GM18517 (cell line): ENCODE measurements around the gene PNPLA6.

Source experiments
- ATAC-seq: cut with Tn5 transposase; IDR thresholded peaks from one replicate; pipeline ENCODE4 v1.9.1; 2021; ENCODE audit warnings: mild to moderate bottlenecking, moderate library complexity; ENCODE audit not compliant: unreplicated experiment

Gene PNPLA6

DNA sequence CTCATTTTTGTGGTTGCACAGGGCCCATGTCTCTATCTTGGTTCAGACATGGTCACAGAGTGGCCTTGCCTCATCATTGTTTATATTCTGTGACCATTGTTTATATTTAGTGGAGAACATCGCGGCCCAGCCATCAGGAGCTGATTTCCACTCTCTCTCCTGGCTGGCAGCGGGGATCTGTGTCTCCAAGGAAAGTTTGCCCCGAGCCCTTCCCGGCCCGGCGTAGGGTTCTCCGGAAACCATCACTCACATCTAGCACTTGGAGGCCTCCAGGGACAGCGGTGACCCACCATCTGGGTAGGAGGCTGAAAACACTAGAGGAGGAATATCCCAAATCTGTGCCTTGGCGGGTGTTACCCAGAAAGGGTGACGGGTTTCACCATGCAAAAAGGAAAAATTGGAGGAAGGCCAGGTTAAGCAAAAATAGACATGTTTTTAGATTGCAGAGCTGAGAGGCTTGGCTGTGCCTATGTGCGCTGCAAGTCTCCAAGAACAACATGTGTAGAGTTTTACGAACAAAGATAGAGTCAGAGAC is 20.3 kb upstream of the PNPLA6 start:
- ATAC-seq, result no peak

DNA sequence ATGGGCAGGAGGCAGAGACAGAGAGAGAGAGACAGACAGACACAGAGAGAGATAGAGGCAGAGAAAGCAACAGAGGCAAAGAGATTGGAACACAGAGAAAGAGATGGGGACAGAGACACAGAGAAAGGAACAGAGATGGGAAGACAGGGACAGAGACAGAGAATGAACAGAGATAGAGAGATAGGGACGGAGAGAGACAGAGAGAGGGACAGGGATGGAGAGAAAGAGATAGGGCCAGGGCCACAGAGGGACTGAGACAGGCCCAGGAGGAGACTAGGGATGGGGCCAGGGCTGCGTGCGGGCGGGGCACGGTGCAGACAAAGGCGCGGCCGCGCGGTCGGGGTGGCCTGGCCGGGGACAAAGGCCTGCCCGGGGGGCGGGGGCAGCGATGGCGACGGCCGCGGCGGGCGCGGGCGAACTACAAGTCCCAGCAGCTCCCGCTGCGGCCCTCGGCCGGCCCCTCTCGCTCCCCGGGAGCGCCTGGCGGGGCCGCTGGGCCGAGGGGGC is 19.8 kb upstream of the PNPLA6 start, which contains the start of gene ZNF358:
TSS of gene ZNF358 (plus strand) at position 459 of the 507 bp plus-strand sequence. CDS start 3,140 bp downstream, outside the sequence.
- ATAC-seq, result no peak

DNA sequence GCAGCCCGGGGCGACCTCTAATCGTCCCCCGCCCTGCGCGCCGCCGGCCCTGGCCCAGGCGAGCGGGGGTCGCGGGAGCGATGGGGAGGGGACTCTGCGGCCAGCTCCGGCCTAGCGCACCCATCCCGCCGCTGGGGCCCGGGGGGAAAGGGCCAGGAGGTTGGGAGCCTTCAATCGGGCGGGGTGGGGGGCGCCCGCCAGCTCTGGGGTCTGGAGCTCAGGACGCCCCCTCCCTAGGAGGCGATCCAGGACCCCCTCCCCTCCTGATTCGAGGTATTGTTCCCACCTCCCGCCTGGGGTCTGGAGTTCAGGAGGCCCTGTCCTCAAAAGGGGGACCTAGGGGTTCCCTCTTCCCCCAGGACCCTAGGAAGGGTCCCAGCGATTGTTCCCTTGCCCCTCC is 19.2 kb upstream of the PNPLA6 start:
- no peak for ATAC-seq

DNA sequence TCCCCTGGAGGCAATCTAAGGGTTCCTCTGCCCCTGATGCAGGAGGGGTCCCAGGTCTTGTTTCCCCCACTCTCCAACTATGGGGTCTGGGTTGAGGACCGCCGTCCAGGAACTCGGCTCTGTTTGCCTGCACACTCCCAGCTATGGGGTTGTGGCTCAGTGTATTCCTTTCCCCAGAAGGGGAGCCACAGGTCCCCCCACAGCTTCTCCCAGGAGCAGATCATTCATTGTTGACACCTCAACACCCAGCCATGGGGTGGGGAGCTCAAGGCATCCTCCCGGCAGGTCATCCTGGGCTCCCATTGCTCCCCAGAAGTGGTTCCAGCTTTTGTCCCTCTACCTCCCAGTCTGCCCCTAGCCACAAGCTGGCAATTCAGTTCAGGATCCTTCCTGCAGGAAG is 18.6 kb upstream of the PNPLA6 start:
- ATAC-seq, result no peak

DNA sequence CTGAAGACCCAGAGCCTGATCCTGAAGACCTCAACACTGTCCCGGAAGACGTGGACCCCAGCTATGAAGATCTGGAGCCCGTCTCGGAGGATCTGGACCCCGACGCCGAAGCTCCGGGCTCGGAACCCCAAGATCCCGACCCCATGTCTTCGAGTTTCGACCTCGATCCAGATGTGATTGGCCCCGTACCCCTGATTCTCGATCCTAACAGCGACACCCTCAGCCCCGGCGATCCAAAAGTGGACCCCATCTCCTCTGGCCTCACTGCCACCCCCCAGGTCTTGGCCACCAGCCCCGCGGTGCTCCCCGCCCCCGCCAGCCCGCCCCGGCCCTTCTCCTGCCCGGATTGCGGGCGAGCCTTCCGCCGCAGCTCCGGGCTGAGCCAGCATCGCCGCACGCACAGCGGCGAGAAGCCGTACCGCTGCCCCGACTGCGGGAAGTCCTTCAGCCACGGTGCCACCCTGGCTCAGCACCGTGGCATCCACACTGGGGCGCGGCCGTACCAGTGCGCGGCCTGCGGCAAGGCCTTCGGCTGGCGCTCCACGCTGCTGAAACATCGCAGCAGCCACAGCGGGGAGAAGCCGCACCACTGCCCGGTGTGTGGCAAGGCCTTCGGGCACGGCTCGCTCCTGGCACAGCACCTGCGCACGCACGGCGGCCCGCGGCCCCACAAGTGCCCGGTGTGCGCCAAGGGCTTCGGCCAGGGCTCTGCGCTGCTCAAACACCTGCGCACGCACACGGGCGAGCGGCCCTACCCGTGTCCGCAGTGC is 16.0 kb upstream of the PNPLA6 start:
- no peak for ATAC-seq

DNA sequence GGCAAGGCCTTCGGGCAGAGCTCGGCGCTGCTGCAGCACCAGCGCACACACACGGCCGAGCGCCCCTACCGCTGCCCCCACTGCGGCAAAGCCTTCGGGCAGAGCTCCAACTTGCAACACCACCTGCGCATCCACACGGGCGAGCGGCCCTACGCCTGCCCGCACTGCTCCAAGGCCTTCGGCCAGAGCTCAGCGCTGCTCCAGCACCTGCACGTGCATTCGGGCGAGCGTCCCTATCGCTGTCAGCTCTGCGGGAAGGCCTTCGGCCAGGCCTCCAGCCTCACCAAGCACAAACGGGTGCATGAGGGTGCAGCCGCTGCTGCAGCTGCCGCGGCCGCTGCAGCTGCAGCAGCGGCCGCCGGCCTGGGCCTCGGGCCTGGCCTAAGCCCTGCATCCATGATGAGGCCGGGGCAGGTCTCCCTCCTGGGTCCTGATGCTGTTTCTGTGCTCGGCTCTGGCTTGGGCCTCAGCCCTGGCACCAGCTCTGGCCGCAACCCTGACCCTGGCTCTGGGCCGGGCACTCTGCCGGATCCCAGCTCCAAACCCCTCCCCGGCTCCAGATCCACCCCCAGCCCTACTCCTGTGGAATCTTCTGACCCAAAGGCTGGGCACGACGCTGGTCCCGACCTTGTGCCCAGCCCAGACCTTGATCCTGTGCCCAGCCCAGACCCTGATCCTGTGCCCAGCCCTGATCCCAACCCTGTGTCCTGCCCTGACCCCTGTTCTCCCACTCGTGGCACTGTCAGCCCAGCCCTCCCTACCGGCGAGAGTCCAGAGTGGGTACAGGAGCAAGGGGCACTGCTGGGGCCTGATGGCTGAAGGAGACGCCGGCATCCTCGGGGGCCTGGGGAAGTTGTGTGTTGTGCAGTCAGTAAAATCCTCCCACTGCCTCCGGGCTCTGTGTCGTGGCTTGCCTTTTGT is 15.1 kb upstream of the PNPLA6 start:
- ATAC-seq, result no peak

DNA sequence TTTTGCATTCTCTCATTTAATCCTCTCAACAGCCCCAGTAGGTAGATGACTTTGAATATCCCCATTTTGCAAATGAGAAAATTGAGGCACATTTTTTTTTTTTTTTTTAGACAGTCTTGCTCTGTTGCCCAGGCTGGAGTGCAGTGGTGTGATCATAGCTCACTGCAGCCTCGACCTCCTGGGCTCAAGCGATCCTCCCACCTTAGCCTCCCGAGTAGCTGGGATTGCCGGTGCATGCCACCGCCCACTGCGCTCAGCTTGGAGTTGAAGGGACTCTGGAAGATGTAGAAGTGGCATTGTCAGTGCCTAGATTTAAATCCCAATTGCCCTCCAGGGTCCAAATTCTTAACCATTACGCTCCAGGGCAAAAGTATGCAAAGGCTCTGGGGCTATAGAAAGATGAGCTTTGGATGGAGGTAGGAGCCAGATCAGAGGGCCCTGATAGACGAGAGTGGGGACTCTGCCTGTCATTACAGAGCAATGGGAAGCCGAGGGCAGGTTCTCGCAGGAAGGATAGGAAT is 13.9 kb upstream of the PNPLA6 start:
- no peak for ATAC-seq

DNA sequence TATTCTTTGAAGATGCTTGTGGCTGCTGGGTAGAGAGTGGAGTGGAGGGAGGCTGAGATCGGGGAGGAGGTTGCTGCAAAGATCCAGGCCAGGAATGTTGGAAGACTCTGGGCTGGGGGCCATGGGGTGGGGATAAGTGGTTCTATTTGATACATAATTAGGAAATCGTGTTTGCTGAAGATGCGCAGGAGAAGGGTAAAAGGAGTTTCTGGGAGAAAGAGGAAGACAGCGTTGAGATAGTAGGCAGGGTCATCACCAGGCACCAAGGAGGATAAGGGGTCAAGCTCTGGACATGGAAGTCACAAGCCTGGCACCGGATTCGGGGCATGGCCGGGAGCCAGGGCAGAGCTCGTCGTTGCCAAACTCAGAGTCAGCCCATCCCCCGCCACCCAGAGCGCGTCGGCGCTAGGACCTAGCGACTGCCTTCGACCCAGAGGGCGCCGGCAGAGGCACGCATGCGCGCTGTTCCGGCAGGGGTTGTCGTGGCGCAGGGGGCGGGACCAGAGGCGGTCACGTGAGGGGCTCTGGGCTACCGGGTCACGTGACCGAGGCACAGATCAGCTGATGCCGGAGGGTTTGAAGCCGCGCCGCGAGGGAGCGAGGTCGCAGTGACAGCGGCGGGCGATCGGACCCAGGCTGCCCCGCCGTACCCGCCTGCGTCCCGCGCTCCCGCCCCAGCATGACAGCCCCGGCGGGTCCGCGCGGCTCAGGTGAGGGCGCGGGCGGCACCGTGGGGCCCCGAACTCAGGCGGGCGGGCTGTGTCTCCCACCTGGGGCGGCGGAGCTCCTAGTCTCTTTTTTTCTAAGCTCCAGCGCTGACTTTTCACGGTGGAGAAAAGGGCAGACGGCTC is 13.2 kb upstream of the PNPLA6 start, which contains the start of gene MCOLN1:
TSS of gene MCOLN1 (plus strand) at position 553 of the 851 bp plus-strand sequence. CDS start at position 680, 127 bp downstream.
- peak; percentile 86 for ATAC-seq

DNA sequence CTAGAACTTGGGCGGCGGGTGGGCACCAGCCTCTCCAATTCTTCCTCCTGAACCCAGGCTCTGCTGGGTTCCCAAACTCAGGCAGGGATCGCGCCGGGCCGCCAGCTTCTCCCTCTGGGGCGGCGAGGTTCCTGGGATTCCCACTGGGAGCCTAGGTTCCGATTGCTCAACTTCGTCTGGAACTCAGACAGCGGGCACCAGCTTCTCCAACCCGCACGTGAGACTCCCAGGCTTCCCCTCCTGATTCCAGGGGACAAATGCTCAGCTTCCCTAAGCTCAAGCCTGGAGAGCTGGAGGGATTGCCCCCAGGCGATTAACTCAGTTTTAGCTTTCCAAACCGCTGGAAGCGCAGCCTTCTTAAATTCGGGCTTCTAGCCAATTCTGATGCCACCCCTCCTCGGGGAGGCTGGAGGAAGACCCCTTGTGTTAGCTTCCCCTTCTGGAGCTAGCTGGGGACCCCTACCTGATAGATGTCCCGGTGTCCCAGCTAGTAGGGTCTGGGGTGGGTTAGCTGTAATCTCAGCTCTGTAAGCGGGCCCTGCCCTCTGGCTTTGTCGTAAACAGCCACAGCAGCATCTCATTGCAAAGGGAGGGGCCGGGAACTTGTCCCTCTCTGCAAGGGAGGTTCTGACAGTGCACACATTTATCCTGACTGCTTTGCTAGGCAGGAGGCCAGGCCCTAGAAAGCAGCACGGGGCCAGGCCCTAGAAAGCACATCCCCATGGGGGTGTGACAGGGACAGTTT is 12.4 kb upstream of the PNPLA6 start:
- no peak for ATAC-seq

DNA sequence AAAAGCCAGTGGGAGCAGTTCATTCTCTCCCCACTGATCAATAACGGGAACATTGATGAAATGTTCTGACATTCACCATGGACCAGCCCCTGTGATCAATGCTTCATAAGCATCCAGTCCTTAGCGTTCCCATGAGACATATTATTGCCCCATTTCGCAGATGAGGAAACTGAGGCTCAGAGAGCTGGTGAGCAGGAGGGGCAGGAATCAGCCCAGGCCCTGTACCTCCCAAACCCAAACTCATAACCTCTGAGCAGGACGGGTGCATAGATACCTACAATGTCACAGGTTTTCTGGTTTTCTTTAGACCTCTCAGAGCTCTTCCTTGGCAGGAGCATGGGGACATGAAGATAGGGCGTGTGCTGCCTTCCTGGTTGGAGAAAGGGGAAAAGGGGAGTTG is 11.0 kb upstream of the PNPLA6 start:
- ATAC-seq, result no peak

DNA sequence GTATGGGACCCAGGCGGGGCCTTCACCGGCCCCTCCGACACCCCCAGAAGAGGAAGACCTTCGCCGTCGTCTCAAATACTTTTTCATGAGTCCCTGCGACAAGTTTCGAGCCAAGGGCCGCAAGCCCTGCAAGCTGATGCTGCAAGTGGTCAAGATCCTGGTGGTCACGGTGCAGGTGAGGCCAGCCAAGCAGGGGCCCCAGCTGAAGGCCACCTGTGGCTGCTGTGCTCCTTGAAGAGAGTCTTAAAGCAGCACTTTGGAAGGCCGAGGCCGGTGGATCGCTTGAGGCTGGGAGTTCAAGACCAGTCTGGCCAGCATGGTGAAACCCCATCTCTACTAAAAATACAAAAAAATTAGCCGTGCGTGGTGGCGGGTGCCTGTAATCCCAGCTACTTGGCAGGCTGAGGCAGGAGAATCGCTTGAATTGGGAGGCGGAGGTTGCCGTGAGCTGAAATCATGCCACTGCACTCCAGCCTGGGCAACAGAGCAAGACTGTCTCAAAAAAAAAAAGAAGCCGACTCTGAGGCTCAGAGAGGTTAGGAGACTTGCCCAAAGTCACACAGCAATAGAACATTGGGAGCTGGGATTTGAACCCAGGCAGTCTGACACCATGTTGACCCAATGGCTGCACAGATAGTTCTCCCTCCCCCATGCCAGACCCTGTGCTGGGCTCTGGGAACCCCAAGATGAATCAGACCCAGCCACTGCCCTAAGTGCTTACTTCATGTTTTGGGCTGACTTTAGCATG is 10.4 kb upstream of the PNPLA6 start:
- ATAC-seq, result no peak

DNA sequence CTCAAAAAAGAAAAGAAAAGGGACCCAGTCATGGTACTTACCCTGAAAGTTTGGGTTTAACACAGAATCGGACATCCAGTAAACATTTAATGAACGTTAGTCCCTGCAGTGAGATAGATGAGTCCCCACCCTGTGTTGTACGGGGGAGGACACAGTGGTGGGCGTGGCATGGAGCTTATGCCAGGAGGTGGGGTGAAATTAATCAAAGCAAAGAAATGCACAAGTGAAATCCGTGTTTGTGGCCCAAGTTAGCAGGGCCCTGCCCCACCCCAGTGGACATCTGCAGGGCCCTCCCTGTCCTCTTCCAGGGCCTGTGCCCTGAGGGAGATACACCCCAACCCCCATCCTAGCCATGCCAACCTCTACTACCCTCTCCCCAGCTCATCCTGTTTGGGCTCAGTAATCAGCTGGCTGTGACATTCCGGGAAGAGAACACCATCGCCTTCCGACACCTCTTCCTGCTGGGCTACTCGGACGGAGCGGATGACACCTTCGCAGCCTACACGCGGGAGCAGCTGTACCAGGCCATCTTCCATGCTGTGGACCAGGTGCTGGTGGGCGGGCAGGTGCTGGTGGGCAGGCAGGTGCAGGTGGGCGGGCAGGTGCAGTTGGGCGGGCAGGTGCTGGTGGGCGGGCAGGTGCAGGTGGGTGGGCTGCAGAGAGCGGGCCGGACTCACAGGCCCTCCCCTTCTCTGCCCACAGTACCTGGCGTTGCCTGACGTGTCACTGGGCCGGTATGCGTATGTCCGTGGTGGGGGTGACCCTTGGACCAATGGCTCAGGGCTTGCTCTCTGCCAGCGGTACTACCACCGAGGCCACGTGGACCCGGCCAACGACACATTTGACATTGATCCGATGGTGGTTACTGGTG is 9.2 kb upstream of the PNPLA6 start:
- ATAC-seq, result no peak

DNA sequence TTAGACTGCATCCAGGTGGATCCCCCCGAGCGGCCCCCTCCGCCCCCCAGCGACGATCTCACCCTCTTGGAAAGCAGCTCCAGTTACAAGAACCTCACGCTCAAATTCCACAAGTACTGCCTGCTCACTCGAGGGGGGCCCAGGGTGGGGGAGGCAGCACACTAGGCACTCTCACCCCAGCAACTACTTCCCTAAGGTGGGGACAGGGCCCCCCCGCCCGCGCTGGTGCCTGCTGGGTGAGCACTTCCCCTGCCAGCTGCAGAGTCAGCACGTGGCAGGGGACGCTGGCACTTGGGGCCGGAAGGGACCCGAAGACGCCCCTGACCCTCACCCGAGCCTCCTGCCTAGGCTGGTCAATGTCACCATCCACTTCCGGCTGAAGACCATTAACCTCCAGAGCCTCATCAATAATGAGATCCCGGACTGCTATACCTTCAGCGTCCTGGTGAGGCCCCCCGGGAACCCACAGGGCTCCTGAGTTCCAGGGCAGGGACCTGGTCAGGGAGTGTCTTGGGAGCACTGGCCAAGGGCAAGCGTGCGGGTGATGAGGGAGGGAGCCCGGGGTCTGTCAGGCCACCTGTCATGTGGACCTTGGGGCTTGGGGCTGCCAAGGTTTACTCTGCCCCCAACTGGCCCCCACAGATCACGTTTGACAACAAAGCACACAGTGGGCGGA is 7.9 kb upstream of the PNPLA6 start:
- no peak for ATAC-seq

DNA sequence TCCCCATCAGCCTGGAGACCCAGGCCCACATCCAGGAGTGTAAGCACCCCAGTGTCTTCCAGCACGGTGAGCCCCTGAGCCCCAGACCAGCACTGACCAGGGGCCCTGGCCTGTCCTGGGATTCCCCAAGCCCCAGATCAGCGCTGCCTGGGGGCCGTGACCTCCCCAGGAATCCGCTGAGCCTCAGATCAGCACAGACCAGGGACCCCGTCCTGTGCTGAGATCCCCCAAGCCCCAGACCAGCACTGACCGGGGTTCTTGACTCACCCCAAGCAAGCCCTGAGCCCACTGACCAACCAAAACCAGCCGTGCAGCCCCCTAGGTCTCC is 7.4 kb upstream of the PNPLA6 start:
- no peak for ATAC-seq

DNA sequence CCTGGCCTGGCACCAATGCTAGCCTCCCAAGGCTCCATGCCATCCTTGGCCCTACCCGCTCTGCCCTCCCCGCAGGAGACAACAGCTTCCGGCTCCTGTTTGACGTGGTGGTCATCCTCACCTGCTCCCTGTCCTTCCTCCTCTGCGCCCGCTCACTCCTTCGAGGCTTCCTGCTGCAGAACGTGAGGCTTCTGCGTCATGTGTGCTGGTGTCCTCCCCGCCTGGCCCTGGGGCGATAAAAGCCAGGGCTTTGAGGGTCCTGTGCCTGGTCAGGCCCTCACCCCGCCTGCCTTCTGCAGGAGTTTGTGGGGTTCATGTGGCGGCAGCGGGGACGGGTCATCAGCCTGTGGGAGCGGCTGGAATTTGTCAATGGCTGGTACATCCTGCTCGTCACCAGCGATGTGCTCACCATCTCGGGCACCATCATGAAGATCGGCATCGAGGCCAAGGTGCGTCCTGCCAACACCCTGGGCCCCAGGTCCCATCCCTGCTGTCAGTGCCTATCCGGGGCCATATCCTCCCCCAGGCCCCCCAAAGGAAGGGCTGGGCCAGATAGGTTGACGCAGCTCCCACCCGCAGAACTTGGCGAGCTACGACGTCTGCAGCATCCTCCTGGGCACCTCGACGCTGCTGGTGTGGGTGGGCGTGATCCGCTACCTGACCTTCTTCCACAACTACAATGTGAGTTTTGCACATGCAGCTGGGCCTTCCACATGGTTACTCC is 6.8 kb upstream of the PNPLA6 start:
- no peak for ATAC-seq

DNA sequence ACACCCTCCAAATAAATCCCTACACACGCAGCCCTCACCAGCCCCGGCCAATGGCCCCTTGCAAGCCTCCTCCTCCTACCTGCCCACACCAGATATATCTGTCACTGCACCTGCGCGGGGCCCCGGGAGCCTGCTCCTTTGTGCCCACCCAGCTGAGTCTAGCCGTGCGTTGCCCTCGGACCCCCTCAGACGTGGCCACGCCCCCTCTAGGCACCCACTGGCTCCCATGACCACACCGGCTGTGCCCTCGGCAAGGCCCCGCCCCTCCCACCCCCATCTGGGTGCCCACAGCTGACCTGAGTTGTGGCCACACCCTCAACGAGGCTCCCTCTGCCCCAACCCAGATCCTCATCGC is 6.3 kb upstream of the PNPLA6 start:
- no peak for ATAC-seq
